ENCODE measurements around the gene RNF103. TPM values are rescaled to one million over a fixed set of nuclear protein-coding genes. Genes with fewer than 3 reads are reported as not detected.

Gene RNF103
- total and polyA plus RNA-seq, 2 of the 13 experiments (the other 11 are each of a cell fraction or from before 2014, with no cell fraction given): 19.8 to 21.1 TPM

GRCh38 chr2:86649119-86649947 lies 25.7 kb upstream of the RNF103 start (continued):
- no peak for TF ChIP-seq ZNF704 (CRISPR knock-in tag; IDR thresholded peaks at IDR 0.05; ENCODE audit: borderline replicate concordance)
- no peak for TF ChIP-seq SMAD9 (CRISPR knock-in tag; IDR thresholded peaks at IDR 0.05)
- no peak for TF ChIP-seq ZNF720 (CRISPR knock-in tag; IDR thresholded peaks at IDR 0.05)
- TF ChIP-seq ZNF737 (CRISPR knock-in tag; IDR thresholded peaks at IDR 0.05; ENCODE audit: borderline replicate concordance): no peak
- TF ChIP-seq FOXM1 (CRISPR knock-in tag; IDR thresholded peaks at IDR 0.05): no peak
- no peak for TF ChIP-seq ZMAT5 (CRISPR knock-in tag; IDR thresholded peaks at IDR 0.05; ENCODE audit: borderline replicate concordance, low read depth)
- TF ChIP-seq FOSL2 (CRISPR knock-in tag; IDR thresholded peaks at IDR 0.05): no peak
- TF ChIP-seq RBM22 (optimal IDR thresholded peaks at IDR 0.05; ENCODE audit: low read length): no peak
- no peak for TF ChIP-seq ZNF839 (CRISPR knock-in tag; IDR thresholded peaks at IDR 0.05; ENCODE audit: borderline replicate concordance)
- TF ChIP-seq TSC22D2 (CRISPR knock-in tag; IDR thresholded peaks at IDR 0.05; ENCODE audit: borderline replicate concordance): no peak
- no peak for TF ChIP-seq DNMT3B (CRISPR knock-in tag; conservative IDR thresholded peaks at IDR 0.05)
- no peak for TF ChIP-seq NR2F6 (IDR thresholded peaks at IDR 0.05)
- TF ChIP-seq NR2F6 (CRISPR knock-in tag; IDR thresholded peaks at IDR 0.05): 0 out of 2 replicates have a peak, but pooled peaks have one; percentile 10
- TF ChIP-seq ZNF788 (CRISPR knock-in tag; IDR thresholded peaks at IDR 0.05; ENCODE audit: borderline replicate concordance): no peak
- no peak for TF ChIP-seq ZNF75D (CRISPR knock-in tag; IDR thresholded peaks at IDR 0.05; ENCODE audit: borderline replicate concordance)
- TF ChIP-seq GFI1 (CRISPR knock-in tag; IDR thresholded peaks at IDR 0.05; ENCODE audit: borderline replicate concordance): no peak
- no peak for TF ChIP-seq RFX1 (IDR thresholded peaks at IDR 0.05)
- no peak for TF ChIP-seq PHB2 (IDR thresholded peaks at IDR 0.05; ENCODE audit: partially characterized antibody)
- TF ChIP-seq NR2C2 (CRISPR knock-in tag; IDR thresholded peaks at IDR 0.05; ENCODE audit: borderline replicate concordance): no peak; the same call in 1 of the 2 replicates
- TF ChIP-seq MXD1 (CRISPR knock-in tag; IDR thresholded peaks at IDR 0.05): no peak
- TF ChIP-seq ZNF790 (CRISPR knock-in tag; IDR thresholded peaks at IDR 0.05; ENCODE audit: borderline replicate concordance): no peak
- TF ChIP-seq SMAD3 (CRISPR knock-in tag; IDR thresholded peaks at IDR 0.05): peak; percentile 38; the same call in 1 of the 2 replicates
- TF ChIP-seq ETS1 (CRISPR knock-in tag; IDR thresholded peaks at IDR 0.05): no peak
- no peak for TF ChIP-seq PLRG1 (conservative IDR thresholded peaks at IDR 0.05)
- TF ChIP-seq CREB3 (CRISPR knock-in tag; IDR thresholded peaks at IDR 0.05): no peak
- no peak for TF ChIP-seq POLR2AphosphoS2 (IDR thresholded peaks at IDR 0.05; ENCODE audit: low read depth, low read length)
- TF ChIP-seq ZNF605 (CRISPR knock-in tag; IDR thresholded peaks at IDR 0.05): no peak

All from HepG2 (cell line).